Adrenal gland (tissue), 12 donors: ENCODE results near the gene SCARF2. TPM values are rescaled to one million over a fixed set of nuclear protein-coding genes. Genes with fewer than 3 reads are reported as not detected.
A peak's percentile ranks its signal among the peaks of the same experiment; 100 is the strongest.

ENCODE experiments used
- DNase-seq, 7 donors: peaks; one replicate each; pipeline ENCODE4 v3.0.0-alpha.2; 2019 to 2020
- H3K27ac ChIP-seq, 5 donors: fragments of 200-600 bp; sonication (generic) in 4 of 5; 1 replicate in 3 of 5; 2 replicates in 2 of 5; pipeline versions ENCODE4 v1.5.1 to v1.8.0; 2016 to 2020; ENCODE audit warnings: mild to moderate bottlenecking in 1 of 5
- H3K27me3 ChIP-seq: fragments of 200-600 bp; 2 replicates; pipeline ENCODE4 v1.8.0; 2021
- H3K36me3 ChIP-seq, 2 donors: fragments of 200-600 bp; replicated peaks in 1 of 2; 1 replicate in 1 of 2; 2 replicates in 1 of 2; pipeline versions ENCODE4 v1.5.1 to v1.8.0; 2018 to 2022
- H3K4me1 ChIP-seq, 2 donors: fragments of 200-600 bp; replicated peaks in 1 of 2; 1 replicate in 1 of 2; 2 replicates in 1 of 2; pipeline versions ENCODE4 v1.5.1 to v1.8.0; 2018 to 2021
- H3K4me3 ChIP-seq, 4 donors: fragments of 200-600 bp; sonication (generic) in 3 of 4; one replicate each; pipeline ENCODE4 v1.5.1; 2016 to 2018
- H3K9me3 ChIP-seq, 3 donors: fragments of 200-600 bp; sonication (generic) in 1 of 3; replicated peaks in 1 of 3; 1 replicate in 2 of 3; 2 replicates in 1 of 3; pipeline versions ENCODE4 v1.5.1 to v1.8.0; 2016 to 2021
- CTCF ChIP-seq, 6 experiments: fragments of 450-650 bp in 4 of 6; fragments of 200-600 bp in 2 of 6; sonication (generic) in 1 of 6; IDR thresholded peaks; 1 replicate in 5 of 6; 2 replicates in 1 of 6; pipeline versions ENCODE4 v1.5.1 to v1.8.0; 2016 to 2021; ENCODE audit warnings: antibody characterized with exemption in 6 of 6, mild to moderate bottlenecking in 2 of 6, moderate library complexity in 1 of 6
- POLR2A ChIP-seq, 2 donors: fragments of 450-650 bp; IDR thresholded peaks; one replicate each; pipeline ENCODE4 v1.6.1; 2017; ENCODE audit warnings: antibody characterized with exemption in 2 of 2, mild to moderate bottlenecking in 2 of 2, moderate library complexity in 1 of 2
- WGBS, 4 donors: extraction: QIAGEN DNeasy Blood & Tissue Kit in 2 of 4; methylation state at CpG; one replicate each; pipeline versions ENCODE4 v1.1.5 to v1.1.7; 2013 to 2017; 5-methylcytosine and 5-hydroxymethylcytosine counted together
- intact Hi-C, 2 donors: fragments of 100-400 bp; cut with DNase I; formaldehyde crosslinking; loops; one replicate each; pipeline versions ENCODE4 v1.14.1 to v1.15.0; 2022 to 2023
- polyA plus RNA-seq, 3 donors: library from polyadenylated mRNA; stranded (reverse); fragments of 200-250 nt in 2 of 3; fragments of 350-450 nt in 1 of 3; fragmentation: Illumina TruSeq in 1 of 3; extraction: RNeasy Lipid Tissue Mini Kit (QIAGEN cat#74804) in 1 of 3; gene quantifications; one replicate each; pipeline ENCODE4 v1.2.3, GENCODE V29; 2013 to 2014
- total RNA-seq, 9 donors: library from RNA; depleted of rRNA in 4 of 9; stranded (reverse); fragments of >200 nt in 4 of 9; fragments of 120-200 nt in 1 of 9; fragmentation: NEBNext Ultra II Directional in 1 of 9; extraction: Animal tissue kit (Norgen Biotek cat#: 25700) in 1 of 9; gene quantifications; one replicate each; pipeline versions ENCODE4 v1.1.0 to v1.2.4, GENCODE V29; 2013 to 2023
- donor health status: healthy with polysubstance abuse.
- donor health status: Bipolar disorder and iron deficiency.
- donor health status: DM: yes; HTN: yes; CAD: no.
- donor health status: DM: no; HTN: no; CAD: no.
- donor health status: DM: no; HTN: no; CAD: no.
- donor health status: DM: yes; HTN: yes; CAD: no.

Gene SCARF2
- total and polyA plus RNA-seq, 12 donors: 0.92 to 45.3 (median 7.4) TPM

GRCh38 chr22:20436768-20437612, 635 bp downstream of the SCARF2 start:
- 2 to 3% (median 3%) methylated on average over 37 to 61 of the region's 61 CpGs for WGBS, 4 donors
- no peaks in the 10 kb centered on the region for H3K9me3 ChIP-seq
- TF ChIP-seq CTCF (IDR thresholded peaks at IDR 0.05): no peak
- no peak for TF ChIP-seq POLR2A (IDR thresholded peaks at IDR 0.05)
- H3K36me3 ChIP-seq: no peaks in the 10 kb centered on the region
- peaks cover 33% of the 10 kb centered on the region for H3K27me3 ChIP-seq
- no peak for DNase-seq
- intact Hi-C loops: loop anchor here in 1 of 2 donors (10.0 kb wide), 1 partner anchor 48 kb away; no protein-coding TSS in a partner anchor
- H3K4me3 ChIP-seq: peak overlapping the region in 2 of 4 donors; percentile 16 to 60
- peak overlapping the region in 3 of 5 donors; percentile 40 to 93 (median 47) for H3K27ac ChIP-seq
- peaks cover 5 to 18% of the 10 kb centered on the region in 2 donors for H3K4me1 ChIP-seq

- peaks cover 40% of the 10 kb centered on the region for H3K27me3 ChIP-seq
- no peak for TF ChIP-seq CTCF (IDR thresholded peaks at IDR 0.05)
- no peak for TF ChIP-seq POLR2A (IDR thresholded peaks at IDR 0.05)
- WGBS, 4 donors: 0 to 3% (median 1%) methylated on average over 7 to 56 of the region's 56 CpGs
- peak overlapping the region in 3 of 5 donors; percentile 40 to 93 (median 41) for H3K27ac ChIP-seq
- no peaks in the 10 kb centered on the region for H3K36me3 ChIP-seq
- peaks cover 8 to 21% of the 10 kb centered on the region in 2 donors for H3K4me1 ChIP-seq
- DNase-seq: no peak
- H3K4me3 ChIP-seq: peak overlapping the region in 2 of 4 donors; percentile 16 to 60
- intact Hi-C loops: loop anchor here in 1 of 2 donors (10.0 kb wide), 1 partner anchor 48 kb away; no protein-coding TSS in a partner anchor
- H3K9me3 ChIP-seq: no peaks in the 10 kb centered on the region
Measured at GRCh38 chr22:20436307-20436767, 1.3 kb downstream of the SCARF2 start.

- no peaks in the 10 kb centered on the region for H3K36me3 ChIP-seq
- no peak for TF ChIP-seq POLR2A (IDR thresholded peaks at IDR 0.05)
- TF ChIP-seq CTCF (IDR thresholded peaks at IDR 0.05): no peak
- H3K27me3 ChIP-seq: peaks cover 42% of the 10 kb centered on the region
- DNase-seq: no peak
- H3K4me1 ChIP-seq: peaks cover 14 to 28% of the 10 kb centered on the region in 2 donors
- 70 to 81% (median 72%) methylated on average over 6 to 11 of the region's 11 CpGs for WGBS, 4 donors
- no peaks in the 10 kb centered on the region for H3K9me3 ChIP-seq
- peak overlapping the region in 2 of 4 donors; percentile 16 to 60 for H3K4me3 ChIP-seq
- H3K27ac ChIP-seq: peak overlapping the region in 1 of 5 donors; percentile 93
- intact Hi-C loops: loop anchor here in 1 of 2 donors (10.0 kb wide), 1 partner anchor 49 kb away; no protein-coding TSS in a partner anchor
Measured at GRCh38 chr22:20435436-20436306, 2.0 kb downstream of the SCARF2 start.
